ENCODE measurements around the gene LY86. TPM values are rescaled to one million over a fixed set of nuclear protein-coding genes. Genes with fewer than 3 reads are reported as not detected.

Gene LY86
- total and polyA plus RNA-seq, 9 of the 15 experiments (the other 6 are each of a cell fraction or from before 2014, with no cell fraction given), result 0.08 to 0.20 TPM; not detected in 7

DNA sequence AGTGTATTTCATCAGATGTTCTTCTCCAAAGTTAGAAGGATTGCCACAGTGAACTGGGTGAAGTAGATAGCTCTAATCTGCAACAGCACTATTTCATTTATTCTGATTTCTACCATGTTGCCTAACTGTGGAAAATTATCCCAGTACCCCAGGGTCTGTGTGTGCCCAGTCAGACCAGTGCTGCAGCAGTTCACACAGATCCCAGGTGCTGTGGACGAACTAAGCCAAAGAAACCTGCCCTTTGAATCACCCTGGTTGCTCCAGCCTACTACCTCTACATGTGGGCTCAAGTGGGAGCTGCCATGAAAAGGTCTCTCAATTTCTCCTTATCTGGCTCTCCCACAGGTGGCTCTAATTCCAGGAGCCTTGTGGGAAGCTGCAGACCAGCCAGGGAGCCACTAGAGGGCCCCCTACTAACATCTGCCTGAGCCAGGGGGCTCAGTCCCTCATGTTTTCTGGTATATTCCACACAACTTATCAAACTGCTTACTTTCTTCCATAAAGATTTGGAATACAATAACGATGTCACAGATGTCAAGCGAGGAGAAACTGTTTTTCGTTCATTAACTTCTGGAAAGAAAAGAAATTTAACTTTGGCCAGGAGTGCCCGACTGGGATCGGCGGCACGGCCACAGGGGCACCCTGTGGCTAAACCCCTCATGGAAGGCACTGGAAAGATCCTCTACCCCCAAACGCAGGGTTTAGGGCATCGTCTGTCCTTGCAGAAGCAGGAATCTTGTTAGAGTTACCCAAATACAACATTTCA lies 31.6 kb upstream of the LY86 start (continued):
- TF ChIP-seq SIN3A (IDR thresholded peaks at IDR 0.05; ENCODE audit: borderline replicate concordance in 2 of 2, control insufficient read depth in 1 of 2, low read depth in 2 of 2, low read length in 2 of 2) (no peak), TEAD1 (CRISPR knock-in tag; IDR thresholded peaks at IDR 0.05) (no peak), CBX3 (IDR thresholded peaks at IDR 0.05; ENCODE audit: borderline replicate concordance in 1 of 2, low read length in 2 of 2) (no peak), NR2F6 (CRISPR knock-in tag; IDR thresholded peaks at IDR 0.05) (no peak), RBM39 (optimal IDR thresholded peaks at IDR 0.05; ENCODE audit: low read depth, low read length) (no peak), XRCC5 (IDR thresholded peaks at IDR 0.05; ENCODE audit: low read depth, low read length) (no peak), ZNF445 (CRISPR knock-in tag; IDR thresholded peaks at IDR 0.05; ENCODE audit: low read depth) (no peak), NR2C1 (IDR thresholded peaks at IDR 0.05) (no peak), NR2C1 (tag; IDR thresholded peaks at IDR 0.05) (0 out of 2 replicates have a peak, but pooled peaks have one; percentile 7), LCOR (CRISPR knock-in tag; IDR thresholded peaks at IDR 0.05) (no peak), LEF1 (IDR thresholded peaks at IDR 0.05) (no peak), SRF (CRISPR knock-in tag; IDR thresholded peaks at IDR 0.05) (peak in 1 of 2 experiments; percentile 69; a peak in 1 of 4 replicates), MCM5 (IDR thresholded peaks at IDR 0.05; ENCODE audit: low read depth) (no peak), MAZ (CRISPR knock-in tag; conservative IDR thresholded peaks at IDR 0.05 in 1 of 2, IDR thresholded peaks at IDR 0.05 in 1 of 2) (peak; percentile 43 to 75; a peak in 2 of 4 replicates), TFAM (CRISPR knock-in tag; conservative IDR thresholded peaks at IDR 0.05) (no peak), CEBPG (CRISPR knock-in tag; IDR thresholded peaks at IDR 0.05) (peak; percentile 89), CEBPG (tag; conservative IDR thresholded peaks at IDR 0.05 in 1 of 2, IDR thresholded peaks at IDR 0.05 in 1 of 2) (peak in 1 of 2 experiments; percentile 98; a peak in 3 of 4 replicates), KAT2B (IDR thresholded peaks at IDR 0.05; ENCODE audit: low read depth, low read length) (no peak)
- TF ChIP-seq, protein P1, sequence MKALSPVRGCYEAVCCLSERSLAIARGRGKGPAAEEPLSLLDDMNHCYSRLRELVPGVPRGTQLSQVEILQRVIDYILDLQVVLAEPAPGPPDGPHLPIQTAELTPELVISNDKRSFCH (CRISPR knock-in tag; IDR thresholded peaks at IDR 0.05), result no peak
- TF ChIP-seq, protein P1 (tag; IDR thresholded peaks at IDR 0.05), result no peak
- TF ChIP-seq, protein P2, sequence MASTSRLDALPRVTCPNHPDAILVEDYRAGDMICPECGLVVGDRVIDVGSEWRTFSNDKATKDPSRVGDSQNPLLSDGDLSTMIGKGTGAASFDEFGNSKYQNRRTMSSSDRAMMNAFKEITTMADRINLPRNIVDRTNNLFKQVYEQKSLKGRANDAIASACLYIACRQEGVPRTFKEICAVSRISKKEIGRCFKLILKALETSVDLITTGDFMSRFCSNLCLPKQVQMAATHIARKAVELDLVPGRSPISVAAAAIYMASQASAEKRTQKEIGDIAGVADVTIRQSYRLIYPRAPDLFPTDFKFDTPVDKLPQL (IDR thresholded peaks at IDR 0.05; ENCODE audit: extremely low read depth, insufficient read length), result no peak
- TF ChIP-seq, protein P3, sequence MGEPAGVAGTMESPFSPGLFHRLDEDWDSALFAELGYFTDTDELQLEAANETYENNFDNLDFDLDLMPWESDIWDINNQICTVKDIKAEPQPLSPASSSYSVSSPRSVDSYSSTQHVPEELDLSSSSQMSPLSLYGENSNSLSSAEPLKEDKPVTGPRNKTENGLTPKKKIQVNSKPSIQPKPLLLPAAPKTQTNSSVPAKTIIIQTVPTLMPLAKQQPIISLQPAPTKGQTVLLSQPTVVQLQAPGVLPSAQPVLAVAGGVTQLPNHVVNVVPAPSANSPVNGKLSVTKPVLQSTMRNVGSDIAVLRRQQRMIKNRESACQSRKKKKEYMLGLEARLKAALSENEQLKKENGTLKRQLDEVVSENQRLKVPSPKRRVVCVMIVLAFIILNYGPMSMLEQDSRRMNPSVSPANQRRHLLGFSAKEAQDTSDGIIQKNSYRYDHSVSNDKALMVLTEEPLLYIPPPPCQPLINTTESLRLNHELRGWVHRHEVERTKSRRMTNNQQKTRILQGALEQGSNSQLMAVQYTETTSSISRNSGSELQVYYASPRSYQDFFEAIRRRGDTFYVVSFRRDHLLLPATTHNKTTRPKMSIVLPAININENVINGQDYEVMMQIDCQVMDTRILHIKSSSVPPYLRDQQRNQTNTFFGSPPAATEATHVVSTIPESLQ (CRISPR knock-in tag; IDR thresholded peaks at IDR 0.05), result no peak
- TF ChIP-seq, protein P4, sequence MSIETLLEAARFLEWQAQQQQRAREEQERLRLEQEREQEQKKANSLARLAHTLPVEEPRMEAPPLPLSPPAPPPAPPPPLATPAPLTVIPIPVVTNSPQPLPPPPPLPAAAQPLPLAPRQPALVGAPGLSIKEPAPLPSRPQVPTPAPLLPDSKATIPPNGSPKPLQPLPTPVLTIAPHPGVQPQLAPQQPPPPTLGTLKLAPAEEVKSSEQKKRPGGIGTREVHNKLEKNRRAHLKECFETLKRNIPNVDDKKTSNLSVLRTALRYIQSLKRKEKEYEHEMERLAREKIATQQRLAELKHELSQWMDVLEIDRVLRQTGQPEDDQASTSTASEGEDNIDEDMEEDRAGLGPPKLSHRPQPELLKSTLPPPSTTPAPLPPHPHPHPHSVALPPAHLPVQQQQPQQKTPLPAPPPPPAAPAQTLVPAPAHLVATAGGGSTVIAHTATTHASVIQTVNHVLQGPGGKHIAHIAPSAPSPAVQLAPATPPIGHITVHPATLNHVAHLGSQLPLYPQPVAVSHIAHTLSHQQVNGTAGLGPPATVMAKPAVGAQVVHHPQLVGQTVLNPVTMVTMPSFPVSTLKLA (conservative IDR thresholded peaks at IDR 0.05), result no peak
